Ishikawa (cell line): ENCODE results near the gene STT3B.
A peak's percentile ranks its signal among the peaks of the same experiment; 100 is the strongest.

Source experiments
- CEBPB ChIP-seq: IDR thresholded peaks from 2 replicates; pipeline ENCODE4 v1.6.1; 2012
- CREB1 ChIP-seq: IDR thresholded peaks from 2 replicates; pipeline ENCODE4 v1.6.1; 2012; ENCODE audit warnings: low read depth
- EGR1 ChIP-seq: IDR thresholded peaks from 2 replicates; pipeline ENCODE4 v1.6.1; 2012
- EP300 ChIP-seq: IDR thresholded peaks from 2 replicates; pipeline ENCODE4 v1.6.1; 2012; ENCODE audit warnings: borderline replicate concordance
- FOXM1 ChIP-seq: IDR thresholded peaks from 2 replicates; pipeline ENCODE4 v1.6.1; 2012; ENCODE audit warnings: low read depth, borderline replicate concordance
- MAX ChIP-seq: IDR thresholded peaks from 2 replicates; pipeline ENCODE4 v1.6.1; 2012
- NFIC ChIP-seq: IDR thresholded peaks from 2 replicates; pipeline ENCODE4 v1.6.1; 2012
- RAD21 ChIP-seq: IDR thresholded peaks from 2 replicates; pipeline ENCODE4 v1.6.1; 2012; ENCODE audit warnings: low read depth
- TAF1 ChIP-seq: IDR thresholded peaks from 2 replicates; pipeline ENCODE4 v1.6.1; 2012; ENCODE audit warnings: low read depth, mild to moderate bottlenecking
- TCF12 ChIP-seq: IDR thresholded peaks from 2 replicates; pipeline ENCODE4 v1.6.1; 2012; ENCODE audit warnings: low read depth
- TEAD4 ChIP-seq: IDR thresholded peaks from 2 replicates; pipeline ENCODE4 v1.6.1; 2012
- YY1 ChIP-seq: IDR thresholded peaks from 2 replicates; pipeline ENCODE4 v1.6.1; 2012; ENCODE audit warnings: low read depth
- ZBTB7A ChIP-seq: IDR thresholded peaks from 2 replicates; pipeline ENCODE4 v1.6.1; 2012; ENCODE audit warnings: low read depth
- TF ChIP-seq, protein P1 (sequence below): IDR thresholded peaks from 2 replicates; pipeline ENCODE4 v1.6.1; 2012; ENCODE audit warnings: low read depth, mild to moderate bottlenecking
- TF ChIP-seq, protein P2 (sequence below): IDR thresholded peaks from 2 replicates; pipeline ENCODE4 v1.6.1; 2012

The STT3B gene

GRCh38 chr3:31514570-31514969 lies 18.2 kb upstream of the STT3B start:
- TF ChIP-seq ZBTB7A = no peak
- TF ChIP-seq, protein P1, sequence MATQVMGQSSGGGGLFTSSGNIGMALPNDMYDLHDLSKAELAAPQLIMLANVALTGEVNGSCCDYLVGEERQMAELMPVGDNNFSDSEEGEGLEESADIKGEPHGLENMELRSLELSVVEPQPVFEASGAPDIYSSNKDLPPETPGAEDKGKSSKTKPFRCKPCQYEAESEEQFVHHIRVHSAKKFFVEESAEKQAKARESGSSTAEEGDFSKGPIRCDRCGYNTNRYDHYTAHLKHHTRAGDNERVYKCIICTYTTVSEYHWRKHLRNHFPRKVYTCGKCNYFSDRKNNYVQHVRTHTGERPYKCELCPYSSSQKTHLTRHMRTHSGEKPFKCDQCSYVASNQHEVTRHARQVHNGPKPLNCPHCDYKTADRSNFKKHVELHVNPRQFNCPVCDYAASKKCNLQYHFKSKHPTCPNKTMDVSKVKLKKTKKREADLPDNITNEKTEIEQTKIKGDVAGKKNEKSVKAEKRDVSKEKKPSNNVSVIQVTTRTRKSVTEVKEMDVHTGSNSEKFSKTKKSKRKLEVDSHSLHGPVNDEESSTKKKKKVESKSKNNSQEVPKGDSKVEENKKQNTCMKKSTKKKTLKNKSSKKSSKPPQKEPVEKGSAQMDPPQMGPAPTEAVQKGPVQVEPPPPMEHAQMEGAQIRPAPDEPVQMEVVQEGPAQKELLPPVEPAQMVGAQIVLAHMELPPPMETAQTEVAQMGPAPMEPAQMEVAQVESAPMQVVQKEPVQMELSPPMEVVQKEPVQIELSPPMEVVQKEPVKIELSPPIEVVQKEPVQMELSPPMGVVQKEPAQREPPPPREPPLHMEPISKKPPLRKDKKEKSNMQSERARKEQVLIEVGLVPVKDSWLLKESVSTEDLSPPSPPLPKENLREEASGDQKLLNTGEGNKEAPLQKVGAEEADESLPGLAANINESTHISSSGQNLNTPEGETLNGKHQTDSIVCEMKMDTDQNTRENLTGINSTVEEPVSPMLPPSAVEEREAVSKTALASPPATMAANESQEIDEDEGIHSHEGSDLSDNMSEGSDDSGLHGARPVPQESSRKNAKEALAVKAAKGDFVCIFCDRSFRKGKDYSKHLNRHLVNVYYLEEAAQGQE = no peak
- TF ChIP-seq TEAD4 = no peak
- TF ChIP-seq EGR1 = no peak
- TF ChIP-seq, protein P2, sequence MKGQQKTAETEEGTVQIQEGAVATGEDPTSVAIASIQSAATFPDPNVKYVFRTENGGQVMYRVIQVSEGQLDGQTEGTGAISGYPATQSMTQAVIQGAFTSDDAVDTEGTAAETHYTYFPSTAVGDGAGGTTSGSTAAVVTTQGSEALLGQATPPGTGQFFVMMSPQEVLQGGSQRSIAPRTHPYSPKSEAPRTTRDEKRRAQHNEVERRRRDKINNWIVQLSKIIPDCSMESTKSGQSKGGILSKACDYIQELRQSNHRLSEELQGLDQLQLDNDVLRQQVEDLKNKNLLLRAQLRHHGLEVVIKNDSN = no peak
- no peak for TF ChIP-seq TCF12
- TF ChIP-seq FOXM1 = no peak

DNA sequence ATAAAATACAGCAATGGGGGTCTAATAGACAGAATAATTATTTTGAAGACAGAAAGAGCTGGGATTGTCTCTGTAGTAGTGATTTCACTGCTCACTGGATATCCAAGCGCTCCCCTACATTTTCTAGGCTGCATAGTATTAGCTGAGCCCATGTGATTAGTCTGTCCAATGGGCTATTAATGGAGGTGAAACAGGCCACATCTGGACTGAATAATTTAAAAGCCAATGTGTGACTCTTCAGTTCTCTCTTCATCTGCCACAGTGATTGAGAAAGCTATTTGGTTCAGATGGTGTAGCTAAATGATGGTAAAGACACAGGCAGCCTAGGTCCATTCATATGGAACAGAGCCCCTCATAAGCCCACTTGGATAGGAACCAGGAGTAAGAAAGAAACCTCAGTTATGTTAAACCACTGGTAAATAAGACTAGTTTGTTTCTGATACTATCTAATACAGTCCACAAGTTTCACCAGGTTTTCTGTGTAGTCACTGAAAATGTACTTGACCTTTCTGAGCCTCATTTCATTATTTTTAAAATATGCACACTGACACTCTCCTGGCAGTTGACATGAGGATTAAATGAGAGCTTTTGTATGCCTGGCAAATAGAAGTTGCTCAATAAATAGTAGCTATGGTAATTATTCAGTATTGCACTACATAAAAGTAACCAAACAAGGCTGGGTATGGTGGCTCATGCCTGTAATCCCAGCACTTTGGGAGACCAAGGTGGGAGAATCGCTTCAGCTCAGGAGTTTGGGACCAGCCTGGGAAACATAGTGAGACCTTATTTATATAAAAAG lies 17.0 kb upstream of the STT3B start:
- TF ChIP-seq FOXM1 = no peak
- no peak for TF ChIP-seq EGR1
- no peak for TF ChIP-seq CREB1
- no peak for TF ChIP-seq YY1
- no peak for TF ChIP-seq TCF12
- TF ChIP-seq NFIC = no peak
- TF ChIP-seq, protein P2 = no peak
- no peak for TF ChIP-seq RAD21
- TF ChIP-seq, protein P1 = no peak
- TF ChIP-seq TAF1 = no peak
- TF ChIP-seq MAX = no peak
- no peak for TF ChIP-seq TEAD4
- TF ChIP-seq CEBPB = no peak
- no peak for TF ChIP-seq ZBTB7A
- no peak for TF ChIP-seq EP300

- 0 out of 2 replicates have a peak, but pooled peaks have one; percentile 16 for TF ChIP-seq MAX
- TF ChIP-seq NFIC = no peak
These were observed 16.0 kb upstream of the STT3B start for GRCh38 chr3:31516757-31517156.

DNA sequence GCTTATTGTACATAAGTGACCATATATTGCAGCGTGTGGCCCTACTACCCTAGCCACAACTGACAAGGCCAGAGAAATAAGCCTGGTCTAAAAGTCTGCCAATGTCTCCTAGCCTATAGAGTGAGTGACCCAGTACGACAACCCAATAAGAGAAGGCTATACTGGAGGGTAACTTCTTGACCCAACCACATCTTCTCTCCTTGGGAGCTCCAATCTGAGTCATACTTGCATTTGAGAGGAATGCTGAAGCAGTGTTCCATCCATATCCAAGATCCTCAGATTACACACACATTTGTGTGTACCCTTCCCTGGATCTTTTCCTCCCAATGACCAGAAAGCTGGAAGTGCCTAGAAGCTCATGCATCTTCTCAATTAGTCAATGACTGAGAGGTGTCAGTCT lies 11.3 kb upstream of the STT3B start:
- TF ChIP-seq FOXM1 (no peak), ZBTB7A (no peak), RAD21 (no peak), YY1 (no peak), MAX (no peak), EGR1 (no peak), CEBPB (no peak), NFIC (no peak), TEAD4 (no peak), TAF1 (no peak), CREB1 (no peak), EP300 (no peak), TCF12 (no peak)
- TF ChIP-seq, protein P1 = no peak
- TF ChIP-seq, protein P2 = no peak
